Stimulated activated CD4-positive, alpha-beta T cell treated with anti-CD3 and anti-CD28 coated beads, Interleukin-2, amount 100 ng/mL, for 24 hours (primary cell): ENCODE measurements around the gene S100A3.
"Not testable (repeated sequence)": the region's sequence is repeated elsewhere in the genome, so short reads cannot be mapped to it uniquely, and the experiment has no call there.

Experiments
- DNase-seq, 2 donors: peaks; one replicate each; pipeline ENCODE4 v3.0.0-alpha.2; 2020

S100A3 gene

DNA sequence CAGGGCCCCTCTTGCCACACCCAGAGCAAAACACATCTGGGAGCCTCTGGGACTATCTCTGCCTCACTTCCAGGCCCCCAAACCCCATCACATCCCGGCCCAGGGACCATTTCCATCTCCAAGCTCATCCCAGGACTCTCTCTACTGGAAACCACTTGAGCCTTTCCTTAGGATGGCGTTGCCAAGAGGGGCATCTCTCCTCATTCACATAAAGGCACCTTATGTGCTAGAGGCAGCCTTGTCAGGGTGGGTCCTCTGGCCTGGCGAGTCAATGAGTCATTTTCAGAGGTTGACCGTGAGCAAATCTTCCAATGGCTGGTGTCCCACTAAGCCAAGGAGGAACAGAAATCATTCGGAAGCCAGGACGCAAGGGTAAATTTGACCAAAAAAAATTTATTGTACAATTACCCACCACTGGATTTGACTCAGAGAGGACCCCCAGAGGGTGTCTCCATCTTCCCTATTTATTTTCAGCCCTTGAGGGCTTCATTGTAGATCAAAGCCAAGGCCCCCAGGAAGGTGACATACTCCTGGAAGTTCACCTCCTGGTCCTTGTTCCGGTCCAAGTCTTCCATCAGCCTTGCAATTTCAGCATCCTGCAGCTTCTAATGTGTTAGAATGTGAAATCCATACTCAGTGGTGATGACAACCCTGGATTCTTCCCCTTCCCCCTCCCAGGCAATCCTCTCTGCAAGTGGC lies 14.7 kb downstream of the S100A3 start:
- DNase-seq, result no peak

DNA sequence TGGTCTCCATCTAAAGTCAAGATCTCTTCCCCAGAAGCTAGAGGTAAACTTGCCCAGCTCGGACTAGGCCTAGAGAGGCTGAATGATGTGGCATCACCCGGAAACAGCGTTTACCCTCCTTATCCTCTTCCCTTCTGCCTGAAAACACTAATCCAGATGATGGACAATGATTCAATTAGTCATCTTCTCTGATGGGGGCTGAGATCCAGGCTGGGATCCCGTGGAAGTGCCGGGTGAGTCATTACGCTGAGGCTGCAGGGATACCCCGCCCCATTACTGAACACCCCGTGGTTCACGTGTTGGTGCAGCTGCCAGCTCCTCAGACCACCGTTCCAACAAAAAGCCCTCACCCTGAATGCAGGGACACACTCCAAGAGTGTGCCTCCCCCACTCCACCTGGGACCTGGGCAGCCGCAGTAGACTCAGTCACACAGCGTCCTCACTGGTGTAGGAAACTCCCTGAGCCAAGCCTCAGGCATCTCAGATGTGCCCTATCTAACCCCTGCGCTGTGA lies 15.3 kb downstream of the S100A3 start:
- no peak for DNase-seq

DNA sequence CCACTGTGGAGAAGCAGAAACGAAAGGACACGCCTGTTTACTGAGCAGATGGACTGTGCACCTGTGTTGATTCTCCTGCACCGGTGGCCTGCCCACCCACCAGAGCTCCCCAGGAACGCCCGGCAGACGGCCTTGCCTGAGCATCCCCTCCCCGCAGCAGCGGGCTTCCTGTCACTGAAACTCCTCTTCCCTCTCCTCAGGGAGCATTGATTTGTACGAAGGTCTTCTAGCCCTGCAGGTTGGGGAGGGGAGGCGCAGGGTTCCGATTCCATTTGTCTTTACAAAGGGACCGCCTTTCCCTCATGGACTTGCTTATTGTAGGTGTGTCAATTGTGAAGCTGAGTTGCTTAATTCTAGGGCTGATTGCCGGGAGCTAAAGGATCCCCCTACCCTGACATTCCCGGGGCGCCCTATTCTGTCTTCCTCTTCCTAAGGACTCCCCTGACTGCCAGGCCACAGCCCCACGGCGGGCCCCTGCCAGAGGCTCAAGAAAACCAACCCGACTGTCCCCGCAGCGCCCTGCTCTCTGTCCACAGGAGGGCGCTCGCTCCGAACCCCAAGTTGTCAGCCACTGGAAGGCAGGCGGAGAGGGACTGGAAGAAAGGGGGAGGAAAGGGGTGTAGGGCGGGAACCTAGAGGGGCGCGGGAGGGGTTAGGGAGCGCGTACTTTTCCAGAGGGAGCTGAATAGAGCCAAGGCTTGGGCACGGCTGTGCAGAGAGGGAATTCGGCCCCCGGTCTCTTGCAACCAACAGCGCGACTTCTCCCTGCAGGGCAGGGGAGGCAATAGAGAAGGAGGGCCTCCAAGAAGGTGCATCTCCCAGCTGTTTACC lies 16.1 kb downstream of the S100A3 start:
- DNase-seq, result peak; percentile 83 to 86

DNA sequence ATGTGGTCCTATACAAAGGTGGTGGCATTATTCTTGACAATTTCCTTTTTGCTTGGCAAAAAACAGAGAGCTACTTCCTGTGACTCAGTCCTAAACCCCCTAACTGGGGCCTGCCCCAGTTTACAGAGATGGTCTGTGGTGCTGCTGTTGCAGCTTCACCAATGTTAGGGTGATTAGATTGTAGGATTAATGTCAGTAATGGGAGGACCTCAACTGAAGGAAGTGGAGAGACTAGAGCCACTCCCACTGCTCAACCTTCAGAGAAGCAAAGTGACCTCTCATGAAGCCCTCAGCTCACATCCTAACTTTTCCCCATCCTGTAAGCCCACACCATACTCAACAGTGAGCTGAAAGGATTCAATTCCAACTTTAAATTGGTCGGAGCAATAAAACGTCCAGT lies 16.9 kb downstream of the S100A3 start:
- DNase-seq, result no peak

DNA sequence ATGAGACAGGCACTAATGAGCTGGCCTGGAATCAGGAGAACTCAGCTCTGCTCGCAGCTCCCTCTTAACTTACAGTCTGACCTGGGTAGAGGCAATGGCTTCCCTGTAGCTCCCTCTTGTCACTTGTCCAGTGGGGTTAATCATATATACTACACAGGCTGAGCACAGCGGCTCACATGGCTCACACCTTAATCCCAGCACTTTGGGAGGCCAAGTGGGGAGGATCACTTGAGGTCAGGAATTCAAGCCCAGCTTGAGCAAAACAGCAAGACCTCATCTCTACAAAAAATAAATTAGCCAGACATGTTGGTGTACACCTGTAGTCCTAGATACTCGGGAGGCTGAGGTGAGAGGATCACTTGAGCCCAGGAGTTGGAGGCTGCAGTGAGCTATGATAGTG lies 17.4 kb downstream of the S100A3 start:
- no peak for DNase-seq

DNA sequence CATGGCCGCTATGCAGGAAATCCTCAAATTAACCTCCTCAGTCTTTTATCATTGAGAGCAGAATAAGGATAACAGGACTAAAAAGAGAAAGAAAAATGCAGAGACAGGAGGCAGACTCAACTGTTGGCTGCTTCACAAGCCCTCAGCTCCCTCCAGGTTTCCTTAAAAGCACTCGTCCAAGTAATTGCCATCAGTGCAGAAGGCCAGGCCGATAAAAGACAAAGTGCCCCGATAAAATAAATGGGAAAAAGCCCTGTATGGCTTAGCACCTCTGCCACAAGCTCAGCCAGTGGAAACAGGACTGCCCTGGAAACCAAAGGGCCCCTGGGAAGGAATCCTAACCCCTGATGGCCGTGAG lies 21.4 kb downstream of the S100A3 start:
- DNase-seq, result no peak

DNA sequence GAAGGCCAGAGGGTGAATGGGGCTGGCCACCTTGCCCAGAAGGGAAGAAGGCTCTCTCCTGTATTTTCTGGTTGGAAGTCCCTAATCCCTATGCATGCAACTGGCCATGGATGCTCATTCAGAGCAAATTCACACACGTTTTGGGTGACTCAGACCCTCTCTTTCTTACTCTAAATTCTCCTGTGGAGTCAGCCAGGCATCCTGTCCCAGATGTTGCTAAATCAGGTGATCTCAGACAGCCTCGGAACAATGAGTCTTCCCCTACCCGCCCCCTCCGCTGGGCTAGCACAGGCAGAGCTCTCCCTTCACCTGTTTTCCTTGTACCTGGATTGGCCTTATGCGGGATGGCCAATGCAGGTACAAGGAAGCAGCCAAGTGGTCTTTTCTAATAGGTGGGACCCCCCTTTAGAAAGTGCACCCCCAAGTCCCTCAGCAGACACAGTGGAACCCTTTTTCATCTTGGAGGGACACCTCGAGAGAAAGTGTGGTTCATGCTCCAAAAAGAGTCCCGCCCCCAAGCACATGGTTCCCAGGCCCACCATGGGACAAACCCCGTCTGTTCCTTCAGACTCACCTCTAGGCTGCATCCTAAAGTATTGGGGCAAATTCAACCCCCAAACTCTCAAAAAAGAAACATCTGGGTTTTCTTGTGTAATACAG lies 21.9 kb downstream of the S100A3 start:
- DNase-seq, result no peak

DNA sequence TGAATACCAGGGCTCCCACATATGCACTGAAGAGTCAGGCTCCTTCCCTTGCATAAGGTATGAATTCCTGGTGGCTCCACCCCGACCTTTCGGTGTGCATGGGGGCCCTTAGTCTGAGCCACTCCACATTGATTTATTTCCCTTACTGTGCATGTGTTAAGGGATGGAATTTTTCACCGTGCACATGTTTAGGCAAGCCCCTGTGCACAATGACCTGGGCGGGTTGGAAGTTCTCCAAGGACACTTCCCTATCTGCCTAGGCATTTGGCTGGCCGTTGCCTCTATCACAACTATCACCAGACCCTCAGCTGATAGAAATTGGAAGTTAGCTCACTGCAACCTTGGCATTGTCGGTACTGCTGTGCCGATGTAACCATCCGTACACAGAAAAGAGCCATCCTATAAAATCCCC lies 22.9 kb downstream of the S100A3 start:
- DNase-seq, result no peak

DNA sequence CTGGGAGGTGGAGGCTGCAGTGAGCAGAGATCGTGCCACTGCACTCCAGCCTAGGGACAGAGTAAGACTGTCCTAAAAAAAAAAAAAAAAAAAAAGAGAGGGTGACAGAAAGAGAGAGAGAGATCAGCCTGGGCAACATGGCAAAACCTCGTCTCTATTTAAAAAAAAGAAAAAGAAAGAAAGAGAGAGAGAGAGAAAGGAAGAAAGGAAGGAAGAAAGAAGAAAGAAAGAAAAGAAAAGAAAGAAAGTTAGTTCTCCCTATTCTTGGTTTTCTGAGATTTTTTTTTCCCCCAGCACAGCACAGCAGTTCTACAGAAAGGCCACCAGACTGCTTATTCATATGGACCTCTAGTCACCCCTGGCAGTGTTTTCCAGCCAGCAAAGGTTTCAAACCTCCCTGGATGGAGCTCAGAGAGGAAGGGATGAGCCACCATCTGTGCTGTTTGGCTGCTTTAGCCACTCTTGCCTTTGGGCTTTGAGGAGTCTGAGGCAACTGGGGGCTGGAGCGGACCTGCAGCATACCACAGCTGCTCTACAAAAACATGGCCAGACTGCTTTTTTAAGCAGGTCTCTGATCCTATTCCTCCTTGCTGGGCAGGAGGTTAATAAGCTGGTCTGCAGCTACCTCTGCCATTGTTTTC lies 23.9 kb downstream of the S100A3 start:
- DNase-seq, result no peak

DNA sequence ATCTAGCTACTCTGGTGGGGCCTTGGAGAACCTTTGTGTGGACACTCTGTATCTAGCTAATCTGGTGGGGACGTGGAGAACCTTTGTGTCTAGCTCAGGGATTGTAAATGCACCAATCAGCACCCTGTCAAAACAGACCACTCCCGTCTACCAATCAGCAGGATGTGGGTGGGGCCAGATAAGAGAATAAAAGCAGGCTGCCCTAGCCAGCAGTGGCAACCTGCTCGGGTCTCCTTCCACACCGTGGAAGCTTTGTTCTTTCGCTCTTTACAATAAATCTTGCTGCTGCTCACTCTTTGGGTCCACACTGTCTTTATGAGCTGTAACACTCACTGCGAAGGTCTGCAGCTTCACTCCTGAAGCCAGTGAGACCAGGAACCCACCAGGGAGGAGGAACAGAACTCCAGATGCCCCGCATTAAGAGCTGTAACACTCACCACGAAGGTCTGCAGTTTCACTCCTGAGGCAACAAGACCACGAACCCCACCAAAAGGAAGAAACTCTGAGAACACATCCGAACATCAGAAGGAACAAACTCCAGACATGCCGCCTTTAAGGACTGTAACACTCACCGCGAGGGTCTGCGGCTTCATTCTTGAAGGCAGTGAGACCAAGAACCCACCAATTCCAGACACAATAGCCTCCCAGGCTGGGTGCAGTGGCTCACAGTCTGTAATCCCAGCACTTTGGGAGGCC lies 26.6 kb downstream of the S100A3 start:
- not testable (repeated sequence) for DNase-seq

DNA sequence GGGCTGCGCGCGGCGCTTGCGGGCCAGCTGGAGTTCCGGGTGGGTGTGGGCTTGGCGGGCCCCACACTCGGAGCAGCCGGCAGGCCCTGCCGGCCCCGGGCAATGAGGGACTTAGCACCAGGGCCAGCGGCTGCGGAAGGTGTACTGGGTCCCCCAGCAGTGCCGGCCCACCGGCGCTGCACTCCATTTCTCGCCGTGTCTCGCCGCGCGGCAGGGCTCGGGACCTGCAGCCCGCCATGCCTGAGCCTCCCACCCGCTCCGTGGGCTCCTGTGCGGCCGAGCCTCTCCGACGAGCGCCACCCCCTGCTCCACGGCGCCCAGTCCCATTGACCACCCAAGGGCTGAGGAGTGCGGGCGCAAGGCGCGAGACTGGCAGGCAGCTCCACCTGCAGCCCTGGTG lies 27.2 kb downstream of the S100A3 start:
- DNase-seq, result not testable (repeated sequence)

DNA sequence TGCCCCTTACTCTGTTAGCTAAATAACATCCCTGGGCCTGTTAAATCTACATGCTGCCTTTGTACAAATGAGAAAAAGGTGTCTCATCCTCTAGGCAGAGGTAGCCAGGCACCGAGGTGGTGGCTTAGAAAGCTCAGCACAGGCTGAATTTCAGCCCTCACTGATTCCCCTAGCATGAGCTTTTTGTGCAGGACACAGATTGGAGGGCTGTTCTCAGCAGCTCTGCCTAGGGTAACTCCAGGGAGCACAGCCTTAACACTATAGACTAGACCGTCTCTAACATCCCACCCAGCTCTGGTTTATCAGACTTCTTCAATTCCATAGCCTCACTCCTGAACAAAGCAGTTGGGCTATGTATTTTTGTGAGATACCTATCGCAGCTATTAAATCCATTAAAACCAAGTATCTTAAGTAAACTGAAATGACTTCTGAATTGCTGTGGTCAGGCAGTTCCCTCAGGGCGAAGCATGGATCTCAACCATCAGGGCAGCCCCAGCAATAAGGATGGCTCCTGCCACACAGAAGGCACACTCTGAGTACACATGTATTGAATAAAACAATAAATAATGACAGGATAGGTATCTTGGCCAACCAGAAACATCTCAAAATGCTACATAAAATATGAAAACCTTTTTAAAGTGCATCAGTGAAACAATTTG lies 28.1 kb downstream of the S100A3 start:
- no peak for DNase-seq

DNA sequence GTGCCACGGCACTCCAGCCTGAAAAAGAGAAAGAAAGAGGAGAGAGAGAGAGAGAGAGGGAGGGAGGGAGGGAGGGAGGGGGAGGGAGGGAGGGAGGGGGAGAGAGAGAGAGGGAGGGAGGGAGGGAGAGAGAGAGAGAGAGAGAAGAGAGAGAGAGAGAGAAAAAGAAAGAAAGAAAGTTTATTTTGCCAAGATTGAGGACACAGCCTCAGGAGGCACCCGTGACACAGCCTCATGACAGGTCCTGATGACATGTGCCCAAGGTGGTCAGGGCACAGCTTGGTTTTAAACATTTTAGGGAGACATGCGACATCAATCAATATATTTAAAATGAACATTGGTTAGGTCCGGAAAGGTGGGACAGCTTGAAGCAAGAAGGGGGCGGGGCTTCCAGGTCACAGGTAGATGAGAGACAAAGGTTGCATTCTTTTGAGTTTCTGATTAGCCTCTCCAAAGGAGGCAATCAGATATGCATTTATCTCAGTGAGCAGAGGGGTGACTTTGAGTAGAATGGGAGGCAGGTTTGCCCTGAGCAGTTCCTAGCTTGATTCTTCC lies 28.8 kb downstream of the S100A3 start:
- not testable (repeated sequence) for DNase-seq

DNA sequence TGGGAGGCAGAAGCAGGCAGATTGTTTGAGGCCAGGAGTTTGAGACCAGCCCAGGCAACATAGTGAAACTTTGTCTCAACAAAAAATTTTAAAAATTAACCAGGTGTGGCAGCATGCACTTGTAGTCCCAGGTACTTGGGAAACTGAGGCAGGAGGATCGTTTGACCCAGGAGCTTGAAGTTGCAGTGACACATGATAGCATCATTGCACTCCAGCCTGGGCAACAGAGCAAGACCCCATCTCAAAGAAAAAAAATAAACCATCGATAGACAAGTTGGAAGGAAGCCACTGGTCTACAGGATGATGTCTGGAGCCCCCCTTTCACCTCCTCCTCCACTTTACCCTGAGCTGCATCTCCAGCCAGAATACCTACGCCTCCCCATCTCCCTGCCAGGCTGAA lies 29.8 kb downstream of the S100A3 start:
- DNase-seq, result no peak

DNA sequence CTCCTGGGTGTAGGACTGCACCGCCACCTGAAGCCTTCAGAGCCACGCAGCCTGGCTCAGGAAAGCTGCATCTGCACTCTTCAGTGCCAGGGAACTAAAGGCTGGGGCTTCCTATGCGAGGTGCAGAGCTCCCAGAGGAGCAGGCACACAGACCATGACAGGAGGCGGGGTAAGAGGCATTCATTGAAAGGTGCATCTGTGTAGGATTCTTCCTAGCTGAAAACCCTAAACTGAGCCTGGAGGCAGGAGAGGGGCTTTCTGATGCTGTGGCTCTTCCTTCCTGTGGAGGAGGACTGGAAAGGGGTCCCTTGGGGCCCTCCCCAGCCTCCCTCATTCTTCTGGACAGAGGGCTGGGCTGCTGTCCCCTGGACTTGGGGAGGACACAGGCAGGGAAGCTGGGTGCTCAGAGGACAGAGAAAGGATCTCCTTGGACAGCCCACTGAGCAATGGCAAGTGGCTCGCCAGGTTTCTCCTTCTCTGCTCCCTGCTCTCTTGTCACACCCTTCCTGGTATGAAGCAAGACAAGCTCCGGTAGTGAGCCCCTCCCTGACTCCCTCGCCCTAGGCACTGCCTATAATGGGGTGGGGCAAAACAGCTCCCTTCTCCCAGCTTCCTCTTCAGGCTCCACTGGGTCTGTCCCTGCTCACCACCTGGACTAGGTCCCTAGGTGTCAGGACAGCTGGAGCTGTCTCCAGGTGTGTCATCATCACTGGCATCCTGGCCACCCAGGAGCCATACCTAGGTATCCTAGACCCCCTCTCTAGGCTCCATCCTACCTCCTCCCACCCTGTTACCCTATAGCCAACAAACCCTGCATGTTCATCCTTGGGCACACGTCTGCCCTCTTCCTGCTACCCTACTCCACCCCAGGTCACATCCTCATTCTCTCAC lies 33.3 kb downstream of the S100A3 start:
- no peak for DNase-seq

DNA sequence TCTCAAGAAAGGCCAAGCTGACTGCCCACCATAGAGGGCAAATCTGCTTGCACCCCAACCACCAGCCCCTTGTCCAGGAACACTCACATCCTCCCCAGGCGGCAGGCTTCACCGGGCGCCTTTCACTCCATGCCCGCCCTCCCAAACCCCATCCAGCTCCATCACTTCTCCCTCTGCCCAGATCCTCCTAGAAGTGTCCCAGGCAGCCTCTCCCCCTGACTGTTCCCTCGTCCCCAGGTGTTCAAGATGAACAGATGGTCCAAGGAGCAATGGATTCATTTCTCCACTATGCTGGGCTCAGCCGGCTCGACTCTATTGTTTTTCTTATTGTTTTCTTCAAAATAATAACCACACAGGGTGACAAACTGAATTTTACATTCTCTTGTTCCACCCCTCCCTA lies 35.4 kb downstream of the S100A3 start:
- DNase-seq, result no peak

DNA sequence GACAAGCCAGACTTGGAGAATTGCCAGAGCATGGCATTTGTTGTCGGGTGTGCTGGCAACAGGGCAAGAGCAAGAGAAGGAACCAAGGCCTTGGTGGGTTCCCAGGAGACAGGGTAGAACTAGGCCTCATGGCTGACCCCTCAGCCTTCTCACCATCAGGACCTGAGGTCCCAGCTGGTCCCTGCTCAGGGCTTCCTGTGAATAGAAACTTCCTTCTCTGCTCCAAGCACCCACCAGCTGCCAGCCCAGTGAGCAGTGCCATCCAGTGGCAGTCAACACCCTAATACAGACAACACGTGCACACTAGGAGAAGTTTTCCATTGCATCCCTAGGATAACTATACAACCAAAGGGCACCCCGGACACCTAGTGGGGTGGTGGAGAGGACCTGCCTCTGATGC lies 36.0 kb downstream of the S100A3 start:
- DNase-seq, result no peak

DNA sequence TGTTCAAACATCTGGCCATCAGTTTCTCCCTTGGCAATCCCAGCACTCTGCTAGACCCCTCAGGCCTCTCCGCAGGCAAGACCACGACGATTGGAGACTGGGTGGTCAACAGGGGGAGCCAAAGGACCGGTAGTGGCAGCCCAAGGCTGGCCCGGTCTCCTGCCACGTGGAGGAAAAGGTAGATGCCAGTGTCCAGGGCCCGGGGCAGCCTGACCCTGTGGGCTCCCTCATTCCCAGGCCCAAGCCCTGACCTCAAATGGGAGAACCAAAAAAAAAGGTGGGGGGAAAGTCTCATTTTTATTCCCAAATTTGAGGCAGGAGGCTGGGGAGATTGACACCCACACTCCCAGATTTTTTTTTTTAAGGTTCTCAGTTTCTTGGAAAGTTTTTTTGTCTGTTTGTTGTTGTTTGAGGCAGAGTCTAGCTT lies 38.1 kb downstream of the S100A3 start:
- peak; percentile 82 to 89 for DNase-seq

DNA sequence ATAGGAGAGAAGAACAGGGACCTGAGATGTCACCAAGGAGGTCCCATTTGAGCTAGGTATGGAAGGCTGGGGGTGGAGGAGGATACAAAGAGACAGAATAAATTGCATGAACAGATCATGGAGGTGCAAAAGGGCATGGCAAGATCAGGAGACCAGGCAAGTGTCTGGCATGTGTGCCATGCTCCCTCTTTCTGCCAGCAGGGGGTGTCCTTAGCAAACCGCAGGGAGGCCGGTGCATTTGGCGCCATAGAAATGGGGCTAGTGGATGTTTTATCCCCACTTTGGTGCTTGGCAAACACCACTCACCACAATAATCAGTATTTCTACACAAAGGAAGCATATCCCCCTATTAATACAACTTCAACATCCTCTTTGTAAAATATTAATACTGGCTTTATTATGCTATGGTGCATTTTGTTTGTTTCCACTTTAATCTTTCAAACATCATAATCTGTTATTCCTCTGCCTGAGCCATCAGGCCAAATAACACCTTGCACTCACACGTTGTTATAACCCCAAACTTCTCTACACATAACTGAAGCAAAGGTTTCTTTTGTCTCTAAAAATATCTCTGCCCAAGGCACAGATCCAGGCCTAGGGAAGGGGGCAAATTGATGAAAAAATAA lies 39.2 kb downstream of the S100A3 start:
- peak; percentile 78 to 81 for DNase-seq

DNA sequence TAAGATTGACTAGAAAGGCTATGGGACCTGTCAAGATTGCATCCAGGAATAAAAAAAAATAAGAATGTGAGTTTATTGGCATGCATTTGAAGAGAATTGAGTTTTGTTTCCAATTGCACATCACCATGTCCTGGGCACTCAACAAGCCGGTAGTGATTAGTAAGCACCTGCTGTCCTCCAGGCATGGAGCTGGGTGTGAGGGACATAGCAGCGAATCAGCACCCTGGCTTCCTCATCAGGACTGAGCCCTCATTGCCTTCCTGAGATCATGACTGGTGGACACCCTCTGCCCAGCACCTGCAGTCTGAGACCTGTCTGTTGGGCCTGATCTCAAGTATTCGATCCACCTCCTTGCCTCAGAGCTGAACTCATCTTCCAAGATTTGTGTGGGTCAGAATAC lies 40.0 kb downstream of the S100A3 start:
- no peak for DNase-seq
